ENCODE measurements around the gene TRIM37.

- TF ChIP-seq TAF1 (IDR thresholded peaks at IDR 0.05; ENCODE audit: borderline replicate concordance, insufficient read depth, low read length) (no peak), POLR2AphosphoS5 (IDR thresholded peaks at IDR 0.05; ENCODE audit: low read depth, low read length) (no peak), REST (IDR thresholded peaks at IDR 0.05; ENCODE audit: insufficient read depth in 1 of 2, low read depth in 2 of 2, low read length in 2 of 2) (no peak), FOXP2 (optimal IDR thresholded peaks at IDR 0.05; ENCODE audit: borderline replicate concordance, extremely low read depth, extremely low read length, insufficient read depth) (no peak), SIN3A (IDR thresholded peaks at IDR 0.05; ENCODE audit: borderline replicate concordance, insufficient read depth, low read length) (no peak)
Measured at GRCh38 chr17:58974354-58974753, 132.3 kb downstream of the TRIM37 start.
